ENCODE measurements around the gene SLC16A4.

DNA sequence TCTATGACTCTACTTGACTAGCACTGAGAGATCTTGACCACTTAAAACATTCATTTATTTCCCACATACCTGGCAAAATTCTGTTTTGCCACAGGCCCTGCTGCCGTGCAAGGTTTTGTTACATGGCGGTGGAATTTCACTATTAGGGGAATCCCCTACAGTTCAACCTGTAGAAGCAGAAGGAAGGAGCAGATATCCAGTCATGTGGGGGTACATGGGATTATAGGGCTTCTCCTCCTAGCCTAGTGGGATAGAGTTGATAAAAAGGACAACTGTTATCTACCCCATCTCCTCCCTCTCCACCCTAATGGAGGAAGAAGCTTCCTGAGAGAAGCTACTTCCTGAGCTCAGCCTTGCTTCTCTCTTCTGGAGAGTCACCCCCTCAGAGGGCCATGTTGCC lies 42.4 kb upstream of the SLC16A4 start:
- TF ChIP-seq, protein P1, sequence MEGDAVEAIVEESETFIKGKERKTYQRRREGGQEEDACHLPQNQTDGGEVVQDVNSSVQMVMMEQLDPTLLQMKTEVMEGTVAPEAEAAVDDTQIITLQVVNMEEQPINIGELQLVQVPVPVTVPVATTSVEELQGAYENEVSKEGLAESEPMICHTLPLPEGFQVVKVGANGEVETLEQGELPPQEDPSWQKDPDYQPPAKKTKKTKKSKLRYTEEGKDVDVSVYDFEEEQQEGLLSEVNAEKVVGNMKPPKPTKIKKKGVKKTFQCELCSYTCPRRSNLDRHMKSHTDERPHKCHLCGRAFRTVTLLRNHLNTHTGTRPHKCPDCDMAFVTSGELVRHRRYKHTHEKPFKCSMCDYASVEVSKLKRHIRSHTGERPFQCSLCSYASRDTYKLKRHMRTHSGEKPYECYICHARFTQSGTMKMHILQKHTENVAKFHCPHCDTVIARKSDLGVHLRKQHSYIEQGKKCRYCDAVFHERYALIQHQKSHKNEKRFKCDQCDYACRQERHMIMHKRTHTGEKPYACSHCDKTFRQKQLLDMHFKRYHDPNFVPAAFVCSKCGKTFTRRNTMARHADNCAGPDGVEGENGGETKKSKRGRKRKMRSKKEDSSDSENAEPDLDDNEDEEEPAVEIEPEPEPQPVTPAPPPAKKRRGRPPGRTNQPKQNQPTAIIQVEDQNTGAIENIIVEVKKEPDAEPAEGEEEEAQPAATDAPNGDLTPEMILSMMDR (IDR thresholded peaks at IDR 0.05; ENCODE audit: borderline replicate concordance, extremely low read depth, low read length, poor library complexity, severe bottlenecking): no peak
- no peak for TF ChIP-seq EZH2 (IDR thresholded peaks at IDR 0.05; ENCODE audit: borderline replicate concordance, low read depth, low read length, severe bottlenecking)
